HEK293 (cell line): ENCODE results near the gene GATA2.

Experiments used
- CTCF ChIA-PET: fragments of 350-600 bp; formaldehyde crosslinking; extraction: SDS; loops from one replicate; lab custom pipeline; 2021; ENCODE audit warnings: antibody characterized with exemption; lab: Yijun Ruan, JAX
- POLR2A ChIA-PET: fragments of 300-600 bp; formaldehyde crosslinking; extraction: SDS; loops from one replicate; lab custom pipeline; 2020; ENCODE audit warnings: antibody characterized with exemption, inconsistent platforms; lab: Yijun Ruan, JAX
- H3K27ac ChIP-seq: fragments of 200-500 bp; sonication (Bioruptor generic); 2 replicates; pipeline ENCODE4 v1.5.1; 2014; ENCODE audit warnings: low read depth, low read length, control low read depth, inconsistent platforms; ENCODE audit errors: extremely low read depth
- H3K36me3 ChIP-seq, 2 experiments: fragments of 200-500 bp in 1 of 2; sonication (Bioruptor generic) in 1 of 2; 1 replicate in 1 of 2; 2 replicates in 1 of 2; pipeline ENCODE4 v1.5.1; 2014 to 2017; ENCODE audit warnings: inconsistent platforms in 2 of 2, low read length in 2 of 2; ENCODE audit not compliant: control insufficient read depth in 2 of 2, insufficient read depth in 1 of 2
- H3K4me1 ChIP-seq: fragments of 200-500 bp; sonication (Bioruptor generic); 2 replicates; pipeline ENCODE4 v1.5.1; 2014; ENCODE audit warnings: mild to moderate bottlenecking, low read length, inconsistent platforms; ENCODE audit not compliant: control insufficient read depth, insufficient read depth
- H3K4me3 ChIP-seq: 2 replicates; pipeline ENCODE4 v1.5.1; 2011; ENCODE audit warnings: low read depth, mild to moderate bottlenecking, control low read depth, low read length, moderate library complexity
- H3K9me3 ChIP-seq: fragments of 200-500 bp; sonication (Bioruptor generic); 2 replicates; pipeline ENCODE4 v1.5.1; 2014; ENCODE audit warnings: low read depth, low read length, inconsistent platforms; ENCODE audit not compliant: control insufficient read depth, insufficient read depth
- PBX3 ChIP-seq: sonication (generic); formaldehyde crosslinking; IDR thresholded peaks from 2 replicates; pipeline ENCODE4 v1.8.1; 2022; ENCODE audit warnings: mild to moderate bottlenecking, moderate library complexity, missing genetic modification reagents
- TRIM28 ChIP-seq: IDR thresholded peaks from 2 replicates; pipeline ENCODE4 v1.6.1; 2011; ENCODE audit warnings: low read length, control low read depth, borderline replicate concordance
- ZNF140 ChIP-seq: fragments of 450-650 bp; formaldehyde crosslinking; IDR thresholded peaks from 2 replicates; pipeline ENCODE4 v1.5.1; 2016; ENCODE audit warnings: missing biosample characterization, missing genetic modification characterization
- ZNF280D ChIP-seq: fragments of 450-650 bp; formaldehyde crosslinking; IDR thresholded peaks from 2 replicates; pipeline ENCODE4 v1.5.1; 2016; ENCODE audit warnings: missing biosample characterization, missing genetic modification characterization
- ZNF341 ChIP-seq: fragments of 450-650 bp; formaldehyde crosslinking; IDR thresholded peaks from 2 replicates; pipeline ENCODE4; 2016; ENCODE audit warnings: low read depth, missing biosample characterization, missing genetic modification characterization
- ZNF398 ChIP-seq: fragments of 450-650 bp; formaldehyde crosslinking; IDR thresholded peaks from 2 replicates; pipeline ENCODE4 v1.5.1; 2017; ENCODE audit warnings: missing biosample characterization, missing genetic modification characterization
- ZNF629 ChIP-seq: fragments of 450-650 bp; formaldehyde crosslinking; IDR thresholded peaks from 2 replicates; pipeline ENCODE4 v1.5.1; 2017; ENCODE audit warnings: missing biosample characterization, missing genetic modification characterization
- ZSCAN4 ChIP-seq: fragments of 450-650 bp; formaldehyde crosslinking; IDR thresholded peaks from 2 replicates; pipeline ENCODE4 v1.5.1; 2017; ENCODE audit warnings: missing biosample characterization, missing genetic modification characterization

The GATA2 gene

GRCh38 chr3:128472449-128473179 is 20.4 kb downstream of the GATA2 start:
- POLR2A ChIA-PET, result no interaction called here
- H3K9me3 ChIP-seq, result no peaks in the 10 kb centered on the region
- TF ChIP-seq ZSCAN4 (0 out of 2 replicates have a peak, but pooled peaks have one; percentile 12), PBX3 (CRISPR knock-in tag) (no peak)
- H3K4me3 ChIP-seq, result no peak overlapping the region
- H3K36me3 ChIP-seq, result no peaks in the 10 kb centered on the region
- no peaks in the 10 kb centered on the region for H3K4me1 ChIP-seq
- CTCF ChIA-PET, result no interaction called here
- H3K27ac ChIP-seq, result no peak overlapping the region

DNA sequence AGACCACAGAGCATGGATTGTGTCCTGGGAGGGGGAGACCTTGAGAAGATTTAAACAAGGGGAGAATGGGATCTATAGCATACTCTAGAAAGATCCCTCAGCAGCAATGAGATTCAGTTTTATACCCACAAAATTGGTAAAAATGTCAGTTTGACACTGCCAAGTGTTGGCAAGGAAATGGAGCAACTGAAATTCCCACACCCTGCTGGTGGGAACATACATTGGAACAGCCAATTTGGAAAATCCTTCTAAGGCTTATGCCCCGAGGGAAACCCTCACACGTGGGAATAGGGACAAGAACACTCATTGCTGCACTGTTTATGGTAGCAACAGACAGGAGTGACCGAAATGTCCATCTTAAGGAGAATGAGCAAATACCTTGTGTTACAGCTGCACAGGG is 21.3 kb downstream of the GATA2 start:
- Histone ChIP-seq H3K36me3 (no peaks in the 10 kb centered on the region), H3K4me1 (no peaks in the 10 kb centered on the region), H3K27ac (no peak overlapping the region), H3K4me3 (no peak overlapping the region)
- ChIA-PET POLR2A (no interaction called here), CTCF (no interaction called here)
- TF ChIP-seq TRIM28 (peak; percentile 30; the same call in 1 of the 2 replicates), ZNF140 (tag by site-specific recombination) (no peak), ZNF341 (tag by site-specific recombination) (peak; percentile 59), PBX3 (CRISPR knock-in tag) (no peak), ZNF629 (no peak)
- TF ChIP-seq, all 188 proteins: peak for 2
- H3K9me3 ChIP-seq, result no peaks in the 10 kb centered on the region

GRCh38 chr3:128471110-128471509 is 21.9 kb downstream of the GATA2 start:
- no peaks in the 10 kb centered on the region for H3K36me3 ChIP-seq
- CTCF ChIA-PET, result no interaction called here

More at GRCh38 chr3:128471110-128471509, 21.9 kb downstream of the GATA2 start:
- no peak for TF ChIP-seq ZNF280D (tag by site-specific recombination)
- TF ChIP-seq ZNF398 (tag by site-specific recombination), result no peak
- Histone ChIP-seq H3K27ac (no peak overlapping the region), H3K4me1 (no peaks in the 10 kb centered on the region), H3K4me3 (no peak overlapping the region), H3K9me3 (no peaks in the 10 kb centered on the region)
- POLR2A ChIA-PET, result no interaction called here
